ENCODE measurements around the gene CDCP1.

- TF ChIP-seq CTCF (conservative IDR thresholded peaks at IDR 0.05 in 1 of 2, IDR thresholded peaks at IDR 0.05 in 1 of 2; ENCODE audit: extremely low read depth in 1 of 2, insufficient read depth in 1 of 2, low read depth in 1 of 2, low read length in 2 of 2) (no peak), EZH2 (IDR thresholded peaks at IDR 0.05; ENCODE audit: borderline replicate concordance, low read length) (no peak)
Observed at GRCh38 chr3:45106874-45107273, 39.3 kb downstream of the CDCP1 start.

Measured in mammary epithelial cell (primary cell).